HCT116 (cell line): Measurements from ENCODE around the gene MEGF8. TPM values are rescaled to one million over a fixed set of nuclear protein-coding genes. Genes with fewer than 3 reads are reported as not detected.

Experiments used
- ATAC-seq: fragments of 200-7000 bp; cut with Tn5 transposase; 2 replicates; pipeline ENCODE4 v1.9.1; 2020; ENCODE audit warnings: mild to moderate bottlenecking, moderate library complexity
- BruUV-seq: library from RNA; stranded (reverse); fragments of 400-500 nt; replicated peaks from 2 replicates; lab custom pipeline; 2021; lab: Mats Ljungman, UMichigan
- CTCF ChIA-PET: fragments of 300-600 bp; sonication (Branson Sonifier 250); formaldehyde crosslinking; loops from one replicate; lab custom pipeline; 2021; ENCODE audit warnings: antibody characterized with exemption; lab: Charles Lee
- POLR2A ChIA-PET: fragments of 300-600, 350-600 bp; sonication (Branson Sonifier 250); formaldehyde crosslinking; loops from one replicate; lab custom pipeline; 2021; ENCODE audit warnings: antibody characterized with exemption; lab: Charles Lee
- RAD21 ChIA-PET, 2 experiments: fragments of 300-600 bp; sonication (Branson Sonifier 250); formaldehyde crosslinking; loops; one replicate each; lab custom pipeline; 2023; ENCODE audit warnings: low total read pairs in 2 of 2; ENCODE audit not compliant: uncharacterized antibody in 2 of 2, unreplicated experiment in 2 of 2, low non-redundant PET in 1 of 2; lab: Charles Lee
- DNase-seq: peaks from one replicate; pipeline ENCODE4 v3.0.0-alpha.2; 2010; ENCODE audit warnings: low read depth, low spot score
- H2AFZ ChIP-seq: fragments of 200-600 bp; shearing (Covaris generic), sonication (generic); 2 replicates; pipeline ENCODE4 v1.6.1; 2017; ENCODE audit warnings: low read depth, mixed run types, mixed read lengths, antibody characterized with exemption, low read length; ENCODE audit not compliant: poor library complexity, severe bottlenecking
- H3K27ac ChIP-seq: 2 replicates; pipeline ENCODE4 v1.5.1; 2012; ENCODE audit warnings: low read depth, low read length
- H3K27me3 ChIP-seq: fragments of 200-600 bp; sonication (generic); 2 replicates; pipeline ENCODE4 v1.6.1; 2016; ENCODE audit warnings: mixed run types, low read length, mixed read lengths; ENCODE audit not compliant: insufficient read depth
- H3K36me3 ChIP-seq, 2 experiments: fragments of 200-500 bp in 1 of 2; fragments of 200-600 bp in 1 of 2; sonication (Bioruptor generic) in 1 of 2; sonication (generic) in 1 of 2; 2 replicates each; pipeline versions ENCODE4 v1.5.1 to v1.6.1; 2014 to 2016; ENCODE audit warnings: low read length in 2 of 2, inconsistent platforms in 1 of 2, mixed read lengths in 1 of 2, mixed run types in 1 of 2; ENCODE audit not compliant: insufficient read depth in 2 of 2, control insufficient read depth in 1 of 2
- H3K4me1 ChIP-seq, 2 experiments: fragments of 200-600 bp in 1 of 2; sonication (generic) in 1 of 2; 2 replicates each; pipeline versions ENCODE4 v1.5.1 to v1.6.1; 2012 to 2017; ENCODE audit warnings: low read length in 2 of 2, inconsistent platforms in 1 of 2, mild to moderate bottlenecking in 1 of 2, mixed read lengths in 1 of 2, mixed run types in 1 of 2, moderate library complexity in 1 of 2; ENCODE audit not compliant: insufficient read depth in 2 of 2, control insufficient read depth in 1 of 2
- H3K4me2 ChIP-seq: fragments of 200-600 bp; sonication (generic); 2 replicates; pipeline ENCODE4 v1.6.1; 2017; ENCODE audit warnings: mixed run types, low read length, mixed read lengths
- H3K4me3 ChIP-seq, 2 experiments: fragments of 200-600 bp in 1 of 2; sonication (generic) in 1 of 2; replicated peaks in 1 of 2; 2 replicates each; pipeline ENCODE4 v1.5.1; 2011 to 2016; ENCODE audit warnings: low read length in 2 of 2, control low read depth in 1 of 2, low read depth in 1 of 2, mild to moderate bottlenecking in 1 of 2, mixed read lengths in 1 of 2, mixed run types in 1 of 2
- H3K79me2 ChIP-seq: fragments of 200-600 bp; sonication (generic); 2 replicates; pipeline ENCODE4 v1.6.1; 2017; ENCODE audit warnings: mild to moderate bottlenecking, mixed run types, low read length, moderate library complexity, mixed read lengths; ENCODE audit not compliant: insufficient read depth
- H3K9ac ChIP-seq: fragments of 200-600 bp; sonication (generic); 2 replicates; pipeline ENCODE4 v1.6.1; 2016; ENCODE audit warnings: low read length, mixed read lengths
- H3K9me2 ChIP-seq: fragments of 200-600 bp; sonication (generic), shearing (Covaris generic); 2 replicates; pipeline ENCODE4 v1.6.1; 2017; ENCODE audit warnings: mixed run types, mild to moderate bottlenecking, moderate library complexity; ENCODE audit not compliant: insufficient read depth
- H3K9me3 ChIP-seq, 2 experiments: fragments of 200-500 bp in 1 of 2; fragments of 200-600 bp in 1 of 2; sonication (Bioruptor generic) in 1 of 2; sonication (generic) in 1 of 2; 2 replicates each; pipeline ENCODE4 v1.6.1; 2014 to 2017; ENCODE audit warnings: low read length in 2 of 2, mixed read lengths in 2 of 2, inconsistent platforms in 1 of 2, low read depth in 1 of 2, mild to moderate bottlenecking in 1 of 2, mixed run types in 1 of 2, moderate library complexity in 1 of 2; ENCODE audit not compliant: control insufficient read depth in 1 of 2, insufficient read depth in 1 of 2
- H4K20me1 ChIP-seq: fragments of 200-600 bp; sonication (generic), shearing (Covaris generic); 2 replicates; pipeline ENCODE4 v1.6.1; 2017; ENCODE audit warnings: mixed run types, mild to moderate bottlenecking, moderate library complexity; ENCODE audit not compliant: insufficient read depth
- CEBPB ChIP-seq: IDR thresholded peaks from 2 replicates; pipeline ENCODE4 v1.6.1; 2012; ENCODE audit warnings: low read depth
- EGR1 ChIP-seq: IDR thresholded peaks from 2 replicates; pipeline ENCODE4 v1.6.1; 2012; ENCODE audit warnings: low read depth
- EZH2 ChIP-seq: fragments of 200-600 bp; sonication (generic); IDR thresholded peaks from 2 replicates; pipeline ENCODE4 v1.6.1; 2017; ENCODE audit warnings: antibody characterized with exemption, mixed run types
- EZH2phosphoT487 ChIP-seq: fragments of 200-600 bp; IDR thresholded peaks from 2 replicates; pipeline ENCODE4 v1.6.1; 2018; ENCODE audit warnings: antibody characterized with exemption, borderline replicate concordance
- JUND ChIP-seq: IDR thresholded peaks from 2 replicates; pipeline ENCODE4 v1.6.1; 2012
- POLR2A ChIP-seq: IDR thresholded peaks from 2 replicates; pipeline ENCODE4 v1.7.0; 2011; ENCODE audit warnings: borderline replicate concordance; ENCODE audit not compliant: insufficient read depth, insufficient read length; ENCODE audit errors: extremely low read depth
- RAD21 ChIP-seq: IDR thresholded peaks from 2 replicates; pipeline ENCODE4 v1.6.1; 2012; ENCODE audit warnings: low read depth, mild to moderate bottlenecking
- SIN3A ChIP-seq: IDR thresholded peaks from 2 replicates; pipeline ENCODE4 v1.6.1; 2012; ENCODE audit warnings: low read depth
- SP1 ChIP-seq: IDR thresholded peaks from 2 replicates; pipeline ENCODE4 v1.6.1; 2012; ENCODE audit warnings: low read depth
- SRF ChIP-seq: IDR thresholded peaks from 2 replicates; pipeline ENCODE4 v1.6.1; 2012; ENCODE audit warnings: low read depth
- YY1 ChIP-seq: IDR thresholded peaks from 2 replicates; pipeline ENCODE4 v1.6.1; 2011; ENCODE audit warnings: low read length, low read depth, moderate library complexity, mild to moderate bottlenecking; ENCODE audit not compliant: insufficient replicate concordance; ENCODE audit errors: extremely low read depth
- ZFX ChIP-seq: fragments of 450-650 bp; IDR thresholded peaks from 2 replicates; pipeline ENCODE4 v1.6.1; 2017
- intact Hi-C: fragments of 100-400 bp; cut with micrococcal nuclease; formaldehyde crosslinking; loops from 2 replicates; pipeline ENCODE4 v1.10.0; 2022
- total RNA-seq: library from RNA; stranded (reverse); gene quantifications from one replicate; pipeline ENCODE4 v1.2.1, GENCODE V29; 2021; ENCODE audit not compliant: unreplicated experiment
- TF ChIP-seq, protein P1 (sequence below): IDR thresholded peaks from 2 replicates; pipeline ENCODE4 v1.6.1; 2012

The MEGF8 gene
- total RNA-seq, 1 experiment from 2014 or later, result 24.0 TPM

- TF ChIP-seq YY1, result no peak
- TF ChIP-seq ZFX, result peak; percentile 71
- TF ChIP-seq, all 23 proteins: peak for 2
These were observed 699 bp downstream of the MEGF8 start (continued) for GRCh38 chr19:42325896-42326771.

GRCh38 chr19:42326969-42327368 lies 1.5 kb downstream of the MEGF8 start:
- intact Hi-C loops, result no loop called here

GRCh38 chr19:42327381-42327780 lies 1.9 kb downstream of the MEGF8 start:
- Histone ChIP-seq H3K9me3 (no peaks in the 10 kb centered on the region), H3K27ac (no peak overlapping the region), H3K4me3 (0 out of 4 replicates have a peak overlapping the region, but pooled peaks of 1 of the 2 experiments have one; percentile 90), H3K36me3 (no peaks in the 10 kb centered on the region; a peak in 1 of 4 replicates), H3K27me3 (no peaks in the 10 kb centered on the region), H3K4me1 (peaks cover 10 to 17% of the 10 kb centered on the region in 2 experiments), H4K20me1 (no peaks in the 10 kb centered on the region), H2AFZ (no peak overlapping the region), H3K9ac (no peak overlapping the region), H3K79me2 (peaks cover 17% of the 10 kb centered on the region), H3K9me2 (no peaks in the 10 kb centered on the region), H3K4me2 (peak overlapping the region; percentile 93)
- ATAC-seq (no peak), DNase-seq (no peak)
- ChIA-PET POLR2A (no interaction called here), CTCF (no interaction called here), RAD21 (interaction anchor here in 1 of 2 experiments (0.6 kb wide), 1 partner anchor 116 kb away, joined by 6 read pairs; no protein-coding TSS in a partner anchor)
- intact Hi-C loops, result no loop called here
- BruUV-seq, result no TSS peak
- TF ChIP-seq SIN3A (no peak), EGR1 (no peak), RAD21 (no peak), CEBPB (no peak), EZH2phosphoT487 (no peak), EZH2 (no peak), SP1 (no peak), JUND (no peak), POLR2A (no peak)
- TF ChIP-seq, protein P1, sequence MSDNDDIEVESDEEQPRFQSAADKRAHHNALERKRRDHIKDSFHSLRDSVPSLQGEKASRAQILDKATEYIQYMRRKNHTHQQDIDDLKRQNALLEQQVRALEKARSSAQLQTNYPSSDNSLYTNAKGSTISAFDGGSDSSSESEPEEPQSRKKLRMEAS, result no peak

More at GRCh38 chr19:42326969-42327368, 1.5 kb downstream of the MEGF8 start:
- ChIA-PET RAD21 (interaction anchor here in 1 of 2 experiments (0.6 kb wide), 1 partner anchor 116 kb away, joined by 6 read pairs; no protein-coding TSS in a partner anchor), POLR2A (no interaction called here), CTCF (no interaction called here)
- TF ChIP-seq SRF, result no peak
- no peak for DNase-seq
- Histone ChIP-seq H3K9me3 (no peaks in the 10 kb centered on the region), H3K36me3 (no peaks in the 10 kb centered on the region; a peak in 1 of 4 replicates), H3K4me3 (peak overlapping the region; percentile 90 to 95), H2AFZ (no peak overlapping the region), H4K20me1 (no peaks in the 10 kb centered on the region), H3K4me2 (peak overlapping the region; percentile 93), H3K4me1 (peaks cover 10 to 17% of the 10 kb centered on the region in 2 experiments), H3K27ac (no peak overlapping the region), H3K9me2 (no peaks in the 10 kb centered on the region), H3K9ac (no peak overlapping the region), H3K79me2 (peaks cover 17% of the 10 kb centered on the region), H3K27me3 (no peaks in the 10 kb centered on the region)
- no peak for ATAC-seq
- BruUV-seq, result no TSS peak
